Ishikawa (cell line): ENCODE data around the gene FXYD5.

ENCODE experiments used
- CEBPB ChIP-seq: IDR thresholded peaks from 2 replicates; pipeline ENCODE4 v1.6.1; 2012
- CREB1 ChIP-seq: IDR thresholded peaks from 2 replicates; pipeline ENCODE4 v1.6.1; 2012; ENCODE audit warnings: low read depth
- EGR1 ChIP-seq: IDR thresholded peaks from 2 replicates; pipeline ENCODE4 v1.6.1; 2012
- EP300 ChIP-seq: IDR thresholded peaks from 2 replicates; pipeline ENCODE4 v1.6.1; 2012; ENCODE audit warnings: borderline replicate concordance
- FOXM1 ChIP-seq: IDR thresholded peaks from 2 replicates; pipeline ENCODE4 v1.6.1; 2012; ENCODE audit warnings: low read depth, borderline replicate concordance
- RAD21 ChIP-seq: IDR thresholded peaks from 2 replicates; pipeline ENCODE4 v1.6.1; 2012; ENCODE audit warnings: low read depth
- REST ChIP-seq: IDR thresholded peaks from 2 replicates; pipeline ENCODE4 v1.6.1; 2012; ENCODE audit warnings: low read depth, mild to moderate bottlenecking
- TAF1 ChIP-seq: IDR thresholded peaks from 2 replicates; pipeline ENCODE4 v1.6.1; 2012; ENCODE audit warnings: low read depth, mild to moderate bottlenecking
- TCF12 ChIP-seq: IDR thresholded peaks from 2 replicates; pipeline ENCODE4 v1.6.1; 2012; ENCODE audit warnings: low read depth
- TEAD4 ChIP-seq: IDR thresholded peaks from 2 replicates; pipeline ENCODE4 v1.6.1; 2012
- USF1 ChIP-seq: IDR thresholded peaks from 2 replicates; pipeline ENCODE4 v1.6.1; 2012
- YY1 ChIP-seq: IDR thresholded peaks from 2 replicates; pipeline ENCODE4 v1.6.1; 2012; ENCODE audit warnings: low read depth
- TF ChIP-seq, protein P1 (sequence below): IDR thresholded peaks from 2 replicates; pipeline ENCODE4 v1.6.1; 2012

DNA sequence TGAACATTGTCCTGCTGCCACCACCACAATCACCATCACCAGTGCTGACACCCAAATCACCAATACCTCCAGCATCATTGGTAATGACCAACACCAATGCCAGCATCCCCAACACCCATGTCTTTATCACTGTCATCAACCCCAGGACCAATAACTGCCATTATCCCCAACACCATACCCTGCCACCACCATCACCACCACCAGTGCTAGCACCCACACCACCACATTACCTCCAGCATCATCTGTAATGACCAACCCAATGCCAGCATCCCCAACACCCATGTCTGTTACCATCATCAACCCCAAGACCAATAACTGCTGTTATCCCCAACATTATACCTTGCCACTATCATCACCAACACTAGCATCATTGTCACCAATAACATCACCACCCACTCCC is 22.3 kb upstream of the FXYD5 start:
- no peak for TF ChIP-seq TAF1
- no peak for TF ChIP-seq YY1
- TF ChIP-seq, protein P1, sequence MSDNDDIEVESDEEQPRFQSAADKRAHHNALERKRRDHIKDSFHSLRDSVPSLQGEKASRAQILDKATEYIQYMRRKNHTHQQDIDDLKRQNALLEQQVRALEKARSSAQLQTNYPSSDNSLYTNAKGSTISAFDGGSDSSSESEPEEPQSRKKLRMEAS, result no peak
- no peak for TF ChIP-seq CEBPB
- TF ChIP-seq USF1, result no peak
- no peak for TF ChIP-seq EP300
- TF ChIP-seq REST, result no peak
- no peak for TF ChIP-seq FOXM1
- no peak for TF ChIP-seq RAD21
- TF ChIP-seq EGR1, result no peak
- no peak for TF ChIP-seq TCF12
- TF ChIP-seq CREB1, result no peak
- TF ChIP-seq TEAD4, result no peak
